HL-60 (cell line): ENCODE measurements around the gene VAMP2.

ENCODE experiments used
- POLR2AphosphoS5 ChIP-seq: IDR thresholded peaks from 2 replicates; pipeline ENCODE4 v1.6.1; 2012; ENCODE audit warnings: low read depth
- TF ChIP-seq, protein P1 (sequence below): IDR thresholded peaks from one replicate; pipeline ENCODE4 v1.5.1; 2011; ENCODE audit warnings: low read length, control low read depth, inconsistent platforms; ENCODE audit not compliant: insufficient read depth

DNA sequence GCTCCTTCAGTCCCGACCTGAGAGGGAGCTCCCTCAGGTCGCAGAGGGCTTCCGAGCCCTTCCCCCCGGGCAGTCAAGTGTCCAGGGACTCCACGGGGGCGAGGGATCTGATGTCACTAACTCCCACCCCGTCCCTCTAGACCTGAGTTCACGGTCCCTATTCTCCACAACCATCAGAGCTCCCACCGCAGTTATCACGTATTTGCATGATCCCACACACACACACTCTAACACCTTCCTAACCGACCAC lies 6.8 kb downstream of the VAMP2 start:
- TF ChIP-seq, protein P1, sequence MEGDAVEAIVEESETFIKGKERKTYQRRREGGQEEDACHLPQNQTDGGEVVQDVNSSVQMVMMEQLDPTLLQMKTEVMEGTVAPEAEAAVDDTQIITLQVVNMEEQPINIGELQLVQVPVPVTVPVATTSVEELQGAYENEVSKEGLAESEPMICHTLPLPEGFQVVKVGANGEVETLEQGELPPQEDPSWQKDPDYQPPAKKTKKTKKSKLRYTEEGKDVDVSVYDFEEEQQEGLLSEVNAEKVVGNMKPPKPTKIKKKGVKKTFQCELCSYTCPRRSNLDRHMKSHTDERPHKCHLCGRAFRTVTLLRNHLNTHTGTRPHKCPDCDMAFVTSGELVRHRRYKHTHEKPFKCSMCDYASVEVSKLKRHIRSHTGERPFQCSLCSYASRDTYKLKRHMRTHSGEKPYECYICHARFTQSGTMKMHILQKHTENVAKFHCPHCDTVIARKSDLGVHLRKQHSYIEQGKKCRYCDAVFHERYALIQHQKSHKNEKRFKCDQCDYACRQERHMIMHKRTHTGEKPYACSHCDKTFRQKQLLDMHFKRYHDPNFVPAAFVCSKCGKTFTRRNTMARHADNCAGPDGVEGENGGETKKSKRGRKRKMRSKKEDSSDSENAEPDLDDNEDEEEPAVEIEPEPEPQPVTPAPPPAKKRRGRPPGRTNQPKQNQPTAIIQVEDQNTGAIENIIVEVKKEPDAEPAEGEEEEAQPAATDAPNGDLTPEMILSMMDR: no peak
- TF ChIP-seq POLR2AphosphoS5: no peak
